NCI-H82 treated with DMSO at 0.1 percent for 48 hours (cell line): ENCODE results near the gene PCBD1.

Experiments
- DNase-seq: peaks from one replicate; lab custom pipeline; 2025; ENCODE audit not compliant: unreplicated experiment; lab: John Stamatoyannopoulos, UW

The PCBD1 gene

DNA sequence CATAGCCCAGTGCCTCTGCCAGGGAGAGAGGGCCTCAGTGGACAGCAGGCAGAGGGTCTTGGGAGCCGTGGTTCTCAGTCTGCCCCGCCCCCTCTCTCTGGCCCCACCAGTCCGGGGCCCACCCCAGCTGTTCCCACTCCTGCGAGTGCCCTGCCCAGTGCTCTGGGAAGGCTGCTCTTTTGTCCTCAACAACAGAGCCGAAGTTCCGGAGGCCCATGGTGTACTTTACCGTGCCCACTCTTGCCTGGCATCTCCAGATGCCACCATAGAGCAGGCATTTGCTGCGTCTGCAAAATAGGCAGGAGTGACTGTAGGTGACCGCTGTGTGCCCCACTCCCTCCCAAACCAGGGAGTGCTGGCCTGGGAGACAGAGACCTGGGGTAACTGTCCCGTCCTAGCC, 29.3 kb upstream of the PCBD1 start:
- no peak for DNase-seq

DNA sequence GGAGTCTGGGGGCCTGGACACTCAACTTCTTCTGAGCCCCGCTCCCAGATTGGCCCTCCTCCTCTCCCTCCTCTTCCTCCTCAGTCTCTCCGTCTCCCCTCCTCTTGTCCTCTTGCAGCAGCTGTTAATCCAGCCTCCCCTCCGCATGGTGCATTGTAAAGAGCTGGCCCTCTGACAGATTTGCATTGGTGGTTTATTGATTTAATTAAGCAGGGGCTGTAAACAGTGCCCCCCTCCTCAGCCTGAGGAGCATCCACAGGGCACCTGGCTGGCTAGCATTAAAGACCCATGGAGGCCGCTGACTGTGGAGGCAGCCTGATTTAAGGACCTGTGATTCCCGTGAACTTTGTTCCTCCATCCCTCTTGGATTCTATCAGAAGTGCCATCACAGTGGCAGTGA, 28.9 kb upstream of the PCBD1 start:
- DNase-seq = peak; percentile 15

DNA sequence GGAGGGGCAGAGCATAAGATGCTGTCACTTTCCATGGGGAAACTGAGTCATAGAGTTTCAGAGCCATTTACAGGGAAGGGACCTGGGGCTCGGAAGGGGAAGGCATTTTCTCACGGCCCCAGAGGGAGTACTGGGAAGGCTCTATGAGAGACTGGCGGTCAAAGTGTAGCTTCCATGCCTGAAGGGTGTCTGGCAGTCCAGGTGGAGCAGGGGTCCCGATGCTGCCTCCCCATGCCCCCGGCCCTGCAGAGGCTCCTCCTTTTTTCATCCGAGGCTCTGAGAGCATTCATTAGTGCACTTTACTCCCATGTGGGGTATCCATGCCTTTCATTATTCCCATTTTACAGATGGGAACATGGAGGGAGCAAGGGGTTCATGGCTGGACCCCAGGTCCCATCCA, 27.9 kb upstream of the PCBD1 start:
- DNase-seq = no peak

DNA sequence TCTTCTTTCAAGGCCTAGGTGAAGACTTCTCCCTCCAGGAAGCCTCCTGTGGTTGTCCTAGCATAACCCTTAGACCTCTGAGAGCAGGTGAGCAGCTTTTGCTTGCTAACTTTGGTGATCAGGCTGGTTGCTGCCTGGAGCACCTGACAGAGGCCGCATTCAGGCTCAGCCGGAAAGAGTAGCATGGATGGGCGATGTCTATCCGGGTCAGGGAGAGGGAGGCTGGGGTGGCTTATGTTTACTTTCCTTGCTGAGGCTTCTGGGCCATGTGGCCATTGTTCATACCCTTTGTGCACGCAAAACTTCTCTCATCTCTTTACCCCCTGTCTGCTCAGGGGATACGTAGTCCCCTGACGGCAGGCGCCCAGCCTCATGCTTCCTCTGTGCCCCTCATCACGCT, 27.4 kb upstream of the PCBD1 start:
- no peak for DNase-seq

DNA sequence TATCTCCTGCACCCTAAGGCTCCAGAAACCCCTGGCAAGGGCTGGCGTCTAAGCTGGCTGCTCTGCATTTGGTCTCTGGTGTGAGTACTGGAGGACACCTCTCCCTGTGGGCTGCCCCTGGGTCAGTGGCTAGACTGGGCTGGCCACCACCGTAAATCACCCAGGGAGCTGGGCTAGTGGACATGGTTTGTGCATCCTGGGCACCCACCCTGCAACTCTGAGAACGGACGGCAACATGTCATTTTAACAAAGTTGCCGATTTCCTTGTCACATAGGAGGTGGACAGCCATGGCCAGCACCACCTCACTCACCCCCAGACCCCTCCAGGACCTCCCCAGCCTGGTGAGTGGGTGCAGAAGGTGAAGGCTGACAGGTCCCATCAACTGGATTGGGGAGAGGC, 26.8 kb upstream of the PCBD1 start:
- no peak for DNase-seq

DNA sequence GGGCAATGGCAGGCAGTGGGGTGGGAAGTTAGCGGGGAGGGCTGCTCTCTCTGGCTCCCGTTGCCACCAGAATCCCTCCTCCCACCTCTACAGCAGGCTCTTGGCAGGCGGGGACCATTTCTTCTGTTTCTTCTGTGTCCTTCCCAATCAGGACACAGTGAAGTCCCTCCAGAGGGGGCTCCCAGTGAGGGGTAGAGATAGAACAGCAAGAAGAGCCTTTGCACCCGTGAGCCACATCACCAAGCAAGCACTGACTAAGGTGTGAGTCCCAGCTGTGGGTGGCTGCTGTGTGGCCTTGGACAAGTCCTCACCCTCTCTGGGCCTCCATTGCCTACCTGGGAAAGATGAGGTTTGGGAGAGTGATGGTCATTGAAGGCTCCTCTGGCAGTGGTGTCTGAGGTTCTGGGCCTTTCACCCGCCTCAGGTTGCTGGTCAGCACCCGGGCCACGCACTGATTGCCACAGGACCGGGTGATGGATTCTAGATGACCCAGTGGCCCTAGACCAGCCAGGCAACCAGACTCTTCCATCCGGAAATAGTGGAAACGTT, 26.0 kb upstream of the PCBD1 start:
- DNase-seq = no peak

DNA sequence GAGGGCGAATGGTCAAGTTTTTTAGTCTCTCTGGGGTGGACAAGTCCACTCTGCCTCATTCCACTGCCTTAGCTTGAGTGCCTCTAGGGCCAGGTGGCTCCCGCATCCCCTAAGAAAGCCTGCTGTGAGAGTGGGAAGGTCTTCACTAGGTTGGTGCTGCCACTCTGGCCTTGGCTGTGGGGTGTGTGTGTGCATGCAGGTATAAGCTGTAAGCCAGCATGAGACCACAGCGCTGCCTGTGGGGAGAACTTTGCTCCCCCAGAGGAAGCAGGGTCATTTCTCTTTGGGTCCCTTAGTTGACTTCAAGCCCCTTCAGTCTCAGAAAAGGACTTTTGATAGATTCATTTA, 25.5 kb upstream of the PCBD1 start:
- DNase-seq = no peak

DNA sequence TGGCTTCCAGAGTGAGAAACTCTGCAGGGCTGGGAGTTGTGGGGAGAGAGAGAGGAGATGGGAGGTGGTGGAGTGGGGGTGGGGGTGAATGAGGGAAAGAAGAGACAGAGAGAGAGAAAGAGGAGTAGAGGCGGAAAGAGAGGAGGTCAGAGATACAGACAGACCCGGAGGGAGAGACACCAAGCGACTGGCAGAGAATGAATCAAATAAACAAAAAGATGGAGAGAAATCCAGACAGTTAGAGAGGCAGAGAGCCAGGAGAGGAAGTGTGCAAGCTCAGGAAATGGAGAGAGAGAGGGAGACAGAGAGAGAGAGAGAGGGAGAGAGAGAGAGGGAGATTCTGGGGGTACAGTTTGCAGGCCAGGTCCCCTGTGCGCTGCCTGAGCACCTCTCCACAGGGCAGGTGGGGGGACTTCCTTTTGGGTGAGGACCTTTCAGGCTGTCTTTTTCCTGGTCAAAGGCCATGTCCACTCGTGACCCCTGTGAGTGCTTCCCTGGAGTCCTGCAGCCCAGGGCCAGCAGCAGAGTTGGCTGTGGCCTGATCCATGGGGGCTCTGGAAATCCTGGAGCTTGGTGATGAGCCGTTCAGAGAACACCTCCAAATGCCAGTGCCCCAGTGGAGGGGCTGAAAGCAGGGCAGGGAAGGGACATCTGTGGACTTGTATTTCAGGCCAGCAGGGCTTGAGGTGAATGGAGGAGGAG, 25.0 kb upstream of the PCBD1 start:
- DNase-seq = no peak

DNA sequence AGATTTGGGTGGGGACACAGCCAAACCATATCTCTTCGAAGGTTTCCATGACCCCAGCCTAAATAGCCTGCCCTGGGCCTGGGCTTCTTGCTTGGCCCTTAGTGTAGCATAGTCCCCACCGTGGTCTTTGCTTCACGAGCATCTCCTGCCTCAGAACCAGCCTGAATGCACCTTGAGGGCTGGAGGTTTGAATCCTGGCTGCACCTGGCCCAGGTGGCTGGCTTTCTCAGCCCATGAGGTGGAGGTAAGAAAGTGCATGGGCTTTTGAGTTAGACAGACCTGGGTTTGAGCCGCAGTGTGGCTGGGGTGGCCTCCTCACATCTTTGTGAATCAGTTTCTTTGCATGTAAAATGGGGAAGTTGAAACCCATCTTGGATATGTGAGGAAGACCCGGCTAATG, 24.2 kb upstream of the PCBD1 start:
- no peak for DNase-seq

DNA sequence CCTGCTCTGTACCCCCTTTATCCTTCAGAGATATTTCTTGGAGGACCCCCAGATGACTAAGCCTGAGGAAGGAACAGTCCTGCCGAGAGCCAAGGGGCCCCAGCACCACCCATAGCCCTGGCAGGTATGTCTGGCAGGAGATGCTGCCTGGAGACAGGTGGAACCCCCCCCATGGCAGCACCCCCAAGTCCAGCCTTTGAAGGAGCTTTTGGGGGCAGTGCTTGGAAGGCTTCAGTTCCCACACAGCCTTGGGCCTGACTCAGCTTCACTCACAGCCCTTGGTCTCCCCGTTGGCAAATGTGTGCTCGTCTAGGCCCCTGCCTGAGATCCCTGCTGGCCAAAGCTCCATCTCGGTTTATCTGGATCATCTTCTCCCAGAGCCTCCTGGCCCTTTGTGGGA, 23.0 kb upstream of the PCBD1 start:
- no peak for DNase-seq

DNA sequence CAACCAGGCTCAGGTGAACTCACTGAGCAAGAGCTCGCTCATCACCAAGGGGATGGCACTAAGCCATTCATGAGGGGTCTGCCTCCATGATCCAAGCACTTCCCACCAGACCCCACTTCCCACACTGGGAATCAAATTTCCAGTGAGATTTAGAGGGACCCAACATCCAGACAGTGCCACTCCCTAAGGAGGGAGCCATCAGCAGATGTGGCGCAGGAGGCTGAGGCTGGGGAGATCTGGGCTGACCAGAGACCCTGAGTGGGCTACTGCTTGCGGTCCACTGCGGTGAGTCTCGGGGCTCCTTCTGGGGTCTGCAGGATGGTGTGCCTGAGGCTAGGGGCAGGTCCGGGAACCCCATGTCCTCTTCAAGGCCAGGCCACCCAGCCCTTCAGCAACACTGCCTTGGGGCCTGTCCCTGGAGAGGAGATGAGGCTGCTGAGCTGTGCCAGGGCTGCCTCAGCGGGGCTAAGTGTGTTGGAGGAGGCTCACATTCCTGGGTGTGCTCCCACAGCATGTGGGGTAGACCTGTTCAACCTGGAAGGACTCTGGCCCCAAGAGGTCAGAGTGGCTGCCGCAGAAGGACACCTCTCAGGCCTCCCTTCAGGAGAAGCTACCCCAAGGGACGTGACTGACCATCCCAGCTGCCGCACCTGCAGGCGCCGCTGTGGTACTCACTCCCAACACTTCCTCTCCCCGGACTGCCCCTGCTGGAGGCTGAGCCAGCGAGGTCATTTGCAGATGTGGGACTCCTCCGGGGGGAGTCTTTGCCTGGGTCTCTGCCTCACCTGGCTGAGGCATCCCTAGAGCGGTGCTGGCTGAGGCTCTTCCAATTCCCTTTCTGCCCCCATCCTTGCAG, 22.3 kb upstream of the PCBD1 start:
- no peak for DNase-seq

DNA sequence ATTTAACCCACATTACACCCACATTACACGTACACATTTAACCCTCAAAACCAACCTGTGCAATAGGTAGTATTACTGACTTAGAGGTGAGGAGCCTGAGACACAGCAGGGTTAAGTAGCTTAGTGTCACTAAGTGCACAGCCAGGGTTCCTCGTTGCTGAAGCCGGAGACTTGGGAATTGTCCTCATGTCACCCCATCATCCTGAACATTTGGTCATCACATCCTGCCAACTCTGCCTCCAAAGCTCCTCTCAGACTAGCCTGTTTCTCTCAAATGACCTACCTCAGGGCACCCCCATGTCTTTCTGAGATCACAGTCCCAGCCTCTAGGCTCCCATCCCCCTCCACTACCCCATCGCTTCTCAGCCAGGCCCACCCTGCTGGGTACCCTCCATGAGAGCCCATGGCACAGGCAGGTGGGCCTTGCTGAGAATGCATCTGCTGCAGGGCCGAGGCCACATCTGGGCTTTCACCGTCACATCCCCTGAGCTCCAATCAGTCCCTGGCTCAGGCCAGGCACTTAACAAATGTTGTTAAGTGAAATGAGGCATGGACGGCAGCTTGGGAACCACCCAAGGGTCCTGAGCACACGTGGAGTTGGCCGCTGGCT, 21.1 kb upstream of the PCBD1 start:
- peak; percentile 41 for DNase-seq

DNA sequence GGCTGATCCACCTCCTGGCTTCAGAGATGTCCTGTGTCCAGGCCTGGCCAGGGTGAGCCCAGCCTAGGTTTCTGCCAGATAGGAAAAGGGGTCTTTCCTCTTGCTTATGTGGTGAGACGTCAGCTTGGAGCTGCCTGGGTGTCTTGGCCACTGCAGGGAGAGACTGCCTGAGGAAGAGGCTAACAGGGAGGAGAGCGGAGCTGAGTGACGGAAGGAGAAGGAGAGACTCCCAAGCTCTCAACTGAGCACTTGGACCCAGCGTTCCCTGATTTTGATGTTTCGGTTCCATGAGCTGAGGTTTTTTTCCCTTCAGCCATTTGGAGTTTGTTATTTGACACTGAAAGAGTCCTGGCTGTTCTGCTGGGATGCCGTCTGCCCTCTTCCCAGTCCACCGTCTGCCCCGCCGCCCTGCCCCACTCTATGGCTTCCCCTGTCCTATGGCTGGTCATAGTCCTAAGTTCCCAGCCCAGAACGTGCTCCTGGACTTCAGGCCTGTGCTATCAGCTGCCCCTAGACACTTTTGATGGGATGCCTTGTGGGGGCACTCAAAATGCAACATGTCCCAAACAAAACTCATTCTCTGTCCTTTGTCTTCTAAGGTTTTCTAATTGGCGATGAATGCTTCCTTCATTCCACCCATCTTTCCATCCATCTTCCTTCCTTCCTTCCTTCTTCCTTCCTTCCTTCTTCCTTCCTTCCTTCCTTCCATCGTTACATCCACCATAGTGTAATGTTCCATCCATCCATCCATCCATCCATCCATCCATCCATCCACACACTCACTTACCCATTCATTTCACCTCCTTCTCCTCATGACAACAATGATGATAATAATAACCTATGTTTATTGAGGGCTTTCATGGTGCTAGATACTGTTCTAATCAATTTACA, 20.3 kb upstream of the PCBD1 start:
- no peak for DNase-seq

DNA sequence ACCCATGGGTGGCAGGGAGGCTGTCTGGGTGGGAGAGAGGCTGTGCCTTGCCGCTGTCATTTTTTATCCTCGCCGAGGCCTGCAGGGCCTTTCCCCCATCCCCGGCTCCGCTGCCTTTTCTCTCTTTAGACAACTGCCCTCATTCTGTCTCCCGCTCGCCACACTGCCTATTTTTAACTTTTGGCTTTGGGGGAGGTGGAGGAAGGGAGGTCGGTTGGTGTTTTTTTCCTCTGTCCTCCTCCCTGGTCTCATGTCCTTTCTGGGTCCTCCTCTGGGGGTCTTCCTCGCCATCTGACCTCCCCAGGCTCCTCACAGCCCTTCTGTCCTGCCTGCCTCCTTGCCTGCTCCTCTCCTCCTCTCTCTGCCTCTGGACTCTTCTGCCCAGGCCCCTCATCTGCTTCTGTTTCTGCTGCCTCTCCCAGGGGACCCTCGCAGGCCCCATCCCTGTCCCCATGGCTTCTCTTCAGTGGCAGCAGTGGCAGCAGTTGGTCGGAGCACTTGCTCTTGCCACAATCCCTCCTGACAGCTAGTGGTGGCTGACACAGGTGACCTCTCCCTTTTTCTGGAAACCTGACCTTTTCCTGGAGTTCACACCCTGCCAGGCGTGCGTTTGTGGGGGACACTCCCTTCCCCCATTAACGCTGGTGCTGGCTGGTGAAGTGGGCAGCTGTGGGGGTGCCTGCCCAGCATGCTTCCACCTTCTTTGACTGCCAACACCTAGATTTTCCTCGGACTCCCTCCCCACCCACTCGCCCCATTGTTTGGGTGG, 19.5 kb upstream of the PCBD1 start:
- DNase-seq = no peak

DNA sequence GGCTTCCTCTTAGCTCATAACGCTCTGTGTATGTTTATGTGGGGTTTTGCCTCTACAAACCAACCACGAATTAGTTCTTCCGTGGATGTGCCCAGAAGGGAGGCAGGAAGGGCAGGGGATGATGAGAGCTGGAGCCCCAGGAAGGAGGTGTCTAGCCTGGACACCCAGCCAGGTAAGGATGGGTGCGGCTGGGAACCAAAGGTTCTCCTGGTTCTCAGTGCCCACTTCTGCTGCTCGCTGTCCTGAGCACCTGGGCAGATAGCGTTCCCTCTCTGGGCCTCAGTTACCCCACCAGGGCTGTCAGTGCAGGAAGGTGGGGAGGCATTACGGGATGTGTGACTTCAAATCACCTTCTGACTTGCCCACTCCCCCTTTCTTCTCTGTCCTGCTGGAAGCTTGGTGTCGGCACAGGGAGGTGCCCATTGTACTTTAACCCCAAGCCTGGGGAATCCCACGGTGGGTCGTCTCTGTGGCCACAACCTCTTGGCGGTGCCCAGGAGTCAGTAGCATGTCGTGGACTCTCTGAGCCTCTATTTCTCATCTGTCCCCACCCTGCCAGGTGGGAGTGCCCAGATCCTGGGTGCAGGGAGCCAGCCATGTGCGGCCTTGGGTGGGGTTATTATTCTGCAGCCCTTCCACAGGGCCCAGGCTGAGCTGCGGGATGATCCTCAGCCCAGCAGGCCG, 18.7 kb upstream of the PCBD1 start:
- no peak for DNase-seq

DNA sequence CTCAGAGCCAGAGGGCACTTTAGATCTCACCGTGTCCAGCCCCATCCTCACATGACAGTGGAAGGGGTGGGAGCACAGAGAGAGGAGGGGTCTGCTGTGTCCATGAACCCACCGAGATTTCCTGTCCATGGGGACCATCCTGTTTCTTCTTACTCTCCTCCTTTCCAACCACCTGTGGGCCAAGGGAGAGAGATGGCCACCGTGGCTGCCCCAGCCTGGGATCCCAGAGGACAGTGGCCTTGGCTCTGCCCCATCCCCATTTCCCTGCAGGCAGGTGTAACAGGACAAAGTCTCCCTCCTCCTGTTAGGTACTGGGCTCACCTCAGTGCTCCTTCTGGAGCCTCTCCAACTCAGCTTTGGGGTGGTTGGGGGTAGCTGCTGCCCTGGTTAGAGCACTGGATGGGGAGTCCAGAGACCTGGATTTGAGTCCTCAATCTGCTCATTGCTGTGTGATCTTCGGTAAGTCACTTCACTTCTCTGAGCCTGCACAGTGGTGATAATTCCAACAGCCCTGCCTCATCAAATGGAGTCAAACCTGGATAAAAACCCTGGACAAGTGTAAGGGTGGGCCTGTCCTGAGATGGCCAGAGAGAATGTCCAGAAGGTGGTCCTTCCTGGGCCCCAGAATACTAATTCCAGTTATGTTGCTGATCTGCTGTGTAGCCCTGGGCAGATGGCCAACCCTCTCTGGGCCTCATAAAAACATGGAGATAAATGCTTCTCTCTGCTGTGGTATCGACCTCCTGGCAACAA, 17.8 kb upstream of the PCBD1 start:
- DNase-seq = no peak

DNA sequence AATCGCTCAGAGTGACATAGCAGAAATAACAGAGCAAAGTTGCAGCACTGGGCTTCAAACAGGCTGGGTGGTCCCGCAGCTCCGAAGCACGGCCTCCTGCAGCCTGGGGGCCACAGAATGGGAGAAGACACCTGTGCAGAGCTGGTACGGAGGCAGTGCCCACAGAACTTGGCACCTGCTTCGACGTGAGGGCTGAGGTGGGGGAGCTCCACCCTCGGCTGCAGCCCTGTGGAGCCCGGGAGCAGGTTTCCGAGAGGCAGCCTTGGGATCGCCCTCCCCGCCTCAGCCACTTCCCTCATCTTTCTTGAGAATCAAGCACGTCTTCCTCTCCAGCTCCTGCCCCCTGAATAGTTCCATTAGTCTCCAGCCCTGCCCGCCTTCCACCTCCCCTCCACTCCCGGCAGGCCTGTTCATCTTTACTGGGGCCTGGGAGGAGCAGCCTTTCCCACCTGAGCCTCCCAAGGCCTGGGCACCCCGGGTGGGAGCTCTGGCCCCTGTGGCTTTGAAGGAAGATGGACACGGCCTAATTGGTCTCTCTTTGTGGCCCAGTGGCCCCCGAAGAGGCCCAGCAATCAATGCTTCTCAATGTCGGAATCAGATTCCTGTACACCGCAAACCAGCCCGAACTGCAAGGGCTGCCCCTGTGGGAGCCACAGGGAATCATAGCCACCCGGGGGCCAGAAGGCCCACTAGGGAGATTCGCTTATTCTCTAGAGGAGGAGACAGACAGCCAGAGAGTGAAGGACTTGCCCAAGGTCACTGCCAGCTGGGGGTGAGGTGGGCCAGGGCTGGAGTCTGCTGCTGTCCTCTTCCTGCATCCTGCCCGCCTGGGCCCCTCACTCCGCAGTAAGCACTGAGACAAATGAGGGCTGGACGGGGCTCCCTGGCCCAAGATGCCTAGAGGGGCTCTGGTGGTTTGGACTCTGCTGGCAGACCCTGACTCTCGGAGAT, 17.0 kb upstream of the PCBD1 start:
- no peak for DNase-seq
